ENCODE results near the gene ANTKMT. TPM values are rescaled to one million over a fixed set of nuclear protein-coding genes. Genes with fewer than 3 reads are reported as not detected.
A peak's percentile ranks its signal among the peaks of the same experiment; 100 is the strongest.

The ANTKMT gene
- total and polyA plus RNA-seq, 2 of the 4 experiments (the other 2 are of a cell fraction) = 7.3 to 16.2 TPM

DNA sequence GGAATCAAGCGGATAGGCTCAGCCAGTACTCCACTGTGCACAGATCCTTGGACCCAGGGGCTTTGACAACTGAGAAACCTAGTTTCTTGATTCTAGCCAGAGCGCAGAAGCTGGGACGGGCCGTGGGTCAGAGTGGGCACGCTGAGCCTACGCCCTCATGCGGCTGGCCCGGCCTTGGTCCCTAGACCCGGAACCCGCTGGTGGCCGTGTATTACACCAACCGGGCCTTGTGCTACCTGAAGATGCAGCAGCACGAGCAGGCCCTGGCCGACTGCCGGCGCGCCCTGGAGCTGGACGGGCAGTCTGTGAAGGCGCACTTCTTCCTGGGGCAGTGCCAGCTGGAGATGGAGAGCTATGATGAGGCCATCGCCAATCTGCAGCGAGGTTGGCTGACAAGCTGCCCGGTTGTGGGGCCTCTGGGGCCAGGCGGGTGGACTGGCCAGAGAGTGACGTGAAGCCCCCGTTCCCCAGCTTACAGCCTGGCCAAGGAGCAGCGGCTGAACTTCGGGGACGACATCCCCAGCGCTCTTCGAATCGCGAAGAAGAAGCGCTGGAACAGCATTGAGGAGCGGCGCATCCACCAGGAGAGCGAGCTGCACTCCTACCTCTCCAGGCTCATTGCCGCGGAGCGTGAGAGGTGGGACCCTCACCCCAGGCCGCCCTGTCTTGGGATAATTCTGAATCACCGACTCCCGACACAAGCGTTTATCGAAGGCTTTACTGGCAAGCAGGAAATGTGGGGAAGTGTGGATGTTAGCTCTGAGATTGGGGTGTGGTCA, 39.8 kb upstream of the ANTKMT start:
- Histone ChIP-seq H2AK9ac (replicated peaks; ENCODE audit: low read depth, low read length, poor library complexity) (peak overlapping the region; percentile 95), H3K4ac (ENCODE audit: low read depth, low read length) (no peak overlapping the region), H2BK20ac (ENCODE audit: low read depth, low read length) (no peak overlapping the region), H3K14ac (replicated peaks; ENCODE audit: low read depth, low read length) (0 out of 2 replicates have a peak overlapping the region, but pooled peaks have one; percentile 23), H4K8ac (ENCODE audit: low read depth in 2 of 2, low read length in 2 of 2) (no peak overlapping the region; a peak in 1 of 4 replicates), H3K56ac (ENCODE audit: extremely low read depth, insufficient read depth, low read length) (no peak overlapping the region), H3K79me1 (ENCODE audit: low read depth in 1 of 2, low read length in 2 of 2) (peaks cover 9 to 40% of the 10 kb centered on the region in 2 experiments; a peak in 3 of 4 replicates), H3K27me3 (ENCODE audit: control insufficient read depth, insufficient read depth, low read length) (no peaks in the 10 kb centered on the region), H3K23ac (ENCODE audit: low read depth, low read length) (peak overlapping the region; percentile 39; the same call in 1 of the 2 replicates), H4K20me1 (ENCODE audit: insufficient read depth, low read length) (peaks cover 34% of the 10 kb centered on the region), H3K36me3 (ENCODE audit: control insufficient read depth, insufficient read depth, low read length) (peaks cover 32% of the 10 kb centered on the region), H3K4me2 (ENCODE audit: low read depth, low read length) (peak overlapping the region; percentile 98), H3K4me3 (ENCODE audit: insufficient read depth, low read depth, low read length) (peak overlapping the region; percentile 96), H2BK15ac (ENCODE audit: low read depth, low read length) (no peak overlapping the region), H3K27ac (ENCODE audit: insufficient read depth, low read length) (peak overlapping the region; percentile 82), H2BK5ac (ENCODE audit: low read depth, low read length, poor library complexity, severe bottlenecking) (peak overlapping the region; percentile 14), H2AK5ac (ENCODE audit: low read depth, low read length) (peak overlapping the region; percentile 11; the same call in 1 of the 2 replicates), H2BK120ac (ENCODE audit: low read depth, low read length) (no peak overlapping the region), H3K9me1 (ENCODE audit: insufficient read depth, low read length) (peaks cover 15% of the 10 kb centered on the region), H3K9me3 (ENCODE audit: control insufficient read depth, insufficient read depth, low read length) (no peaks in the 10 kb centered on the region), H3K4me1 (ENCODE audit: control insufficient read depth, insufficient read depth, low read length) (peaks cover 20% of the 10 kb centered on the region), H4K5ac (ENCODE audit: low read depth, low read length) (no peak overlapping the region; the same call in 1 of the 2 replicates), H3K18ac (ENCODE audit: low read depth, low read length) (no peak overlapping the region), H2AFZ (replicated peaks; ENCODE audit: low read length, poor library complexity) (no peak overlapping the region), H3K9ac (ENCODE audit: low read depth, low read length) (peak overlapping the region; percentile 80), H4K91ac (ENCODE audit: insufficient read depth, low read depth, low read length) (no peak overlapping the region)
- ChIA-PET POLR2A (ENCODE audit: unreplicated experiment) (no interaction called here), CTCF (no interaction called here)
- ATAC-seq (ENCODE audit: low read depth) (no peak), DNase-seq (peak; percentile 49)
- peak; percentile 16; the same call in 1 of the 2 replicates for TF ChIP-seq CTCF (conservative IDR thresholded peaks at IDR 0.05; ENCODE audit: low read depth, low read length)
- TF ChIP-seq MAZ (IDR thresholded peaks at IDR 0.05; ENCODE audit: borderline replicate concordance, low read depth, low read length) = no peak
- intact Hi-C loops (cut with micrococcal nuclease) = no loop called here
- in situ Hi-C loops (cut with MboI; ENCODE audit: low sequenced_read_pairs) = no loop called here
- 48% methylated on average over 25 of the region's 44 CpGs; no CpG with 5 or more reads in 1 of the 2 experiments for WGBS, 2 experiments (ENCODE audit: extremely low coverage in 2 of 2, insufficient read length in 1 of 2)
- dilution Hi-C loops (cut with HindIII; ENCODE audit: low sequenced_read_pairs, unreplicated experiment) = no loop called here
- no TSS peak for BruUV-seq (replicated peaks)

All from IMR-90 (cell line).